Stimulated activated CD8-positive, alpha-beta memory T cell treated with anti-CD3 and anti-CD28 coated beads, Interleukin-7, amount 100 ng/mL, for 4 hours (primary cell): ENCODE results near the gene TBCE.
"Not testable (repeated sequence)": the region's sequence is repeated elsewhere in the genome, so short reads cannot be mapped to it uniquely, and the experiment has no call there.

Source experiments
- DNase-seq, 2 donors: peaks; one replicate each; pipeline ENCODE4 v3.0.0-alpha.2; 2020; ENCODE audit warnings: low read depth in 2 of 2

Gene TBCE

GRCh38 chr1:235450886-235451483 lies 83.8 kb downstream of the TBCE start:
- no peak for DNase-seq

- no peak for DNase-seq
Measured at GRCh38 chr1:235454021-235454420, 86.8 kb downstream of the TBCE start.

- no peak for DNase-seq
Measured at GRCh38 chr1:235455097-235455496, 87.9 kb downstream of the TBCE start.

GRCh38 chr1:235455823-235456222 lies 88.6 kb downstream of the TBCE start:
- DNase-seq = no peak

GRCh38 chr1:235457856-235458255 lies 90.6 kb downstream of the TBCE start:
- DNase-seq = not testable (repeated sequence)

- no peak for DNase-seq
Measured at GRCh38 chr1:235460770-235461169, 93.5 kb downstream of the TBCE start.

GRCh38 chr1:235461954-235462353 lies 94.7 kb downstream of the TBCE start:
- DNase-seq = no peak

GRCh38 chr1:235462832-235463231 lies 95.6 kb downstream of the TBCE start:
- not testable (repeated sequence) for DNase-seq

GRCh38 chr1:235465066-235465465 lies 97.8 kb downstream of the TBCE start:
- DNase-seq = no peak

GRCh38 chr1:235468004-235468403 lies 100.8 kb downstream of the TBCE start:
- no peak for DNase-seq

- DNase-seq = no peak
Measured at GRCh38 chr1:235468970-235469369, 101.7 kb downstream of the TBCE start.

- not testable (repeated sequence) for DNase-seq
Measured at GRCh38 chr1:235469897-235470296, 102.7 kb downstream of the TBCE start.

- no peak for DNase-seq
Measured at GRCh38 chr1:235470741-235471439, 103.7 kb downstream of the TBCE start.

GRCh38 chr1:235473806-235474205 lies 106.6 kb downstream of the TBCE start:
- DNase-seq = no peak

GRCh38 chr1:235483090-235483489 lies 115.9 kb downstream of the TBCE start:
- no peak for DNase-seq

GRCh38 chr1:235485558-235485957 lies 118.3 kb downstream of the TBCE start:
- DNase-seq = no peak

- DNase-seq = no peak
Measured at GRCh38 chr1:235486321-235486720, 119.1 kb downstream of the TBCE start.

GRCh38 chr1:235491644-235492043 lies 124.4 kb downstream of the TBCE start:
- DNase-seq = no peak

GRCh38 chr1:235494531-235494930 lies 127.3 kb downstream of the TBCE start:
- no peak for DNase-seq

- DNase-seq = no peak
Measured at GRCh38 chr1:235495030-235495429, 127.8 kb downstream of the TBCE start.

GRCh38 chr1:235495551-235495950 lies 128.3 kb downstream of the TBCE start:
- DNase-seq = no peak

GRCh38 chr1:235500971-235501540 lies 133.8 kb downstream of the TBCE start:
- DNase-seq = no peak
